ENCODE results near the gene RPL27. TPM values are rescaled to one million over a fixed set of nuclear protein-coding genes. Genes with fewer than 3 reads are reported as not detected.
"Not testable (repeated sequence)": the region's sequence is repeated elsewhere in the genome, so short reads cannot be mapped to it uniquely, and the experiment has no call there.

RPL27 gene
- total RNA-seq, 1 experiment from 2014 or later: 1,565 TPM

DNA sequence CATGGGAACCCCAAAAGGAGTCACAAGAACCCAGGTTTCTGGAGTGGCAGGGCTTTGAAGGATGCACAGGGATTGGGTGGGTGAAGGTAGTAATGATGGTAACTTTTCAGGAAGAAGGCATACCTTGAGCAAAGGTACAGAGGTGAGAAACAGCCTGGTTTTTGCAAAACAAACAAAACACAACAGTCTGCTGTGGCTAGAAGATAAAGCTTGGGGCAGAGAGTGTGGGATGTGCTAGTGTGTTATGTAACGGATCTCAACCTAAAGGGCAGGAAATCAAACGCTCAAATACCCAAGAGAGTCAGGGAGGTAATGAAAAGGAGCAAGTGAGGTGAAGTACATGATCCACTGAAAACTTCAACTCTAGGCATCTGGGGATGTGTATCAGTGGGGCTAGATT is 23.0 kb upstream of the RPL27 start:
- H3K27ac Mint-ChIP-seq (ENCODE audit: unreplicated experiment): no peak overlapping the region
- TF ChIP-seq, protein P1, sequence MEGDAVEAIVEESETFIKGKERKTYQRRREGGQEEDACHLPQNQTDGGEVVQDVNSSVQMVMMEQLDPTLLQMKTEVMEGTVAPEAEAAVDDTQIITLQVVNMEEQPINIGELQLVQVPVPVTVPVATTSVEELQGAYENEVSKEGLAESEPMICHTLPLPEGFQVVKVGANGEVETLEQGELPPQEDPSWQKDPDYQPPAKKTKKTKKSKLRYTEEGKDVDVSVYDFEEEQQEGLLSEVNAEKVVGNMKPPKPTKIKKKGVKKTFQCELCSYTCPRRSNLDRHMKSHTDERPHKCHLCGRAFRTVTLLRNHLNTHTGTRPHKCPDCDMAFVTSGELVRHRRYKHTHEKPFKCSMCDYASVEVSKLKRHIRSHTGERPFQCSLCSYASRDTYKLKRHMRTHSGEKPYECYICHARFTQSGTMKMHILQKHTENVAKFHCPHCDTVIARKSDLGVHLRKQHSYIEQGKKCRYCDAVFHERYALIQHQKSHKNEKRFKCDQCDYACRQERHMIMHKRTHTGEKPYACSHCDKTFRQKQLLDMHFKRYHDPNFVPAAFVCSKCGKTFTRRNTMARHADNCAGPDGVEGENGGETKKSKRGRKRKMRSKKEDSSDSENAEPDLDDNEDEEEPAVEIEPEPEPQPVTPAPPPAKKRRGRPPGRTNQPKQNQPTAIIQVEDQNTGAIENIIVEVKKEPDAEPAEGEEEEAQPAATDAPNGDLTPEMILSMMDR (IDR thresholded peaks at IDR 0.05; ENCODE audit: insufficient read depth in 1 of 2, low read depth in 1 of 2, low read length in 1 of 2, severe bottlenecking in 1 of 2, unreplicated experiment in 1 of 2): no peak
- DNase-seq: no peak
- H3K4me1 ChIP-seq: no peaks in the 10 kb centered on the region
- peaks cover 15% of the 10 kb centered on the region for H3K36me3 Mint-ChIP-seq (ENCODE audit: insufficient read depth, unreplicated experiment)
- peaks cover 5% of the 10 kb centered on the region for H3K4me1 Mint-ChIP-seq (ENCODE audit: low read depth, unreplicated experiment)
- no peaks in the 10 kb centered on the region for H3K27me3 Mint-ChIP-seq (ENCODE audit: insufficient read depth, unreplicated experiment)
- ChIA-PET POLR2A (no interaction called here), CTCF (no interaction called here)
- H3K9me3 Mint-ChIP-seq (ENCODE audit: unreplicated experiment): peaks cover 13% of the 10 kb centered on the region
- no peaks in the 10 kb centered on the region for H3K27me3 ChIP-seq (replicated peaks; ENCODE audit: control insufficient read depth, insufficient read depth, low read length)
- H3K4me3 Mint-ChIP-seq (ENCODE audit: unreplicated experiment): no peak overlapping the region
- no TSS peak for BruUV-seq (replicated peaks)
- no peak overlapping the region for H3K4me3 ChIP-seq (ENCODE audit: low read depth, low read length)
- no peaks in the 10 kb centered on the region for H3K9me3 ChIP-seq
- H3K36me3 ChIP-seq (ENCODE audit: control insufficient read depth, insufficient read depth, low read length): no peaks in the 10 kb centered on the region
- intact Hi-C loops (cut with micrococcal nuclease; ENCODE audit: unreplicated experiment): no loop called here

DNA sequence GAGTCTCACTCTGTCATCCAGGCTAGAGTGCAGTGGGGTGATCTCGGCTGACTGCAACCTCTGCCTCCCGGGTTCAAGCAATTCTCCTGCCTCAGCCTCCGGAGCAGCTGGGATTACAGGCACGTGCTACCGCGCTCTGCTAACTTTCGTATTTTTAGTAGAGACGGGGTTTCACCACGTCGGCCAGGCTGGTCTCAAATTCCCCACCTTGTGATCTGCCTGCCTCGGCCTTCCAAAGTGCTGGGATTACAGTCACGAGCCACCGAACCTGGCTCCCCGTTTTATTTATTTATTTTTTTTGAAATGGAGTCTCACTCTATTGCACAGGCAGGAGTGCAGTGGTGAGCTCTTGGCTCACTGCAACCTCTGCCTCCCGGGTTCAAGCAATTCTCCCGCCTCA is 22.5 kb upstream of the RPL27 start:
- H3K27ac Mint-ChIP-seq (ENCODE audit: unreplicated experiment); H3K4me3 ChIP-seq (ENCODE audit: low read depth, low read length); BruUV-seq (replicated peaks); CTCF ChIA-PET; H3K36me3 ChIP-seq (ENCODE audit: control insufficient read depth, insufficient read depth, low read length); H3K4me1 Mint-ChIP-seq (ENCODE audit: low read depth, unreplicated experiment); H3K27me3 Mint-ChIP-seq (ENCODE audit: insufficient read depth, unreplicated experiment); intact Hi-C loops (cut with micrococcal nuclease; ENCODE audit: unreplicated experiment); DNase-seq; H3K27me3 ChIP-seq (replicated peaks; ENCODE audit: control insufficient read depth, insufficient read depth, low read length); H3K4me3 Mint-ChIP-seq (ENCODE audit: unreplicated experiment); H3K4me1 ChIP-seq; H3K9me3 ChIP-seq: not testable (repeated sequence)
- Mint-ChIP-seq H3K36me3 (ENCODE audit: insufficient read depth, unreplicated experiment) (peaks cover 20% of the 10 kb centered on the region), H3K9me3 (ENCODE audit: unreplicated experiment) (peaks cover 13% of the 10 kb centered on the region)
- POLR2A ChIA-PET: interaction anchor here (0.7 kb wide), 1 partner anchor 22 kb away, joined by 3 read pairs; no protein-coding TSS in a partner anchor

DNA sequence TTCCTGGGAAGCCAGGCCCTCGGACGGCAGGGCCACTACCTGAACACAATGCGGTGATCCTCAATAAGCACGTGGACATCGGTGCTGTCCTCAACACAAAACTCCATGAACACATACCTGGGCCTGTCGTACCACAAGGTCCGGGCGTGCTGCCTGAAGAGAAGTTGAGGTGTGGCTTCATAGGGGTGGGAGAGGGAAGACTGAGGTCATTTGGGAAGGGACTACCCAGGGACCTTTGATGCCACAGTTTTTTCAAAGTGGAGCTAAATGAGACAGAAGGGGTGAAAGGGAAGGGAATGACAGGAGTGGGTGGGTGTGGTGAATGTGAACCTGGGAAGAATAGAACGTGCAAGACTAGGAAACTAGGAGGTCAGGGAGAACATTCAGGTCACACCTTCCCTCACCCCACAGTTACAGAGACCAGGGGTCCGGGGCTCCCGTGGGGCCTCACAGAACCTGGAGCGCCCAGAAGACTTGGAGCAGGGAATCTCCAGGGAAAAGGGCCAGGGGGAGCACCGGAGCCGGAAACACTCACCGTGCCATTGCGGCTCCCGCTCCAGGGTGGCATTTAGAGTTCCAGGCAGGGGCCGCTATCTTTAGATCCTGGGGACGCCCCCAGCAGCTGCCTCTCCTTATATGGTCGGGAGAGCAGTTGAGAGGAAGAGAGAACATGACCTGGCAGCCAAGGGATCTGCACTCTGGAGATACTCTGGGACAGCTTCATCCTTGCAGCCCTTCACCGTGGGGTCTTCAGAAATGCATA is 18.5 kb upstream of the RPL27 start, which contains the start of gene PTGES3L:
Gene PTGES3L, minus strand, starts transcription at position 570 of the 763 bp plus-strand sequence. Its CDS starts 27 bp downstream, at position 543.
- Mint-ChIP-seq H3K36me3 (ENCODE audit: insufficient read depth, unreplicated experiment) (peaks cover 39% of the 10 kb centered on the region), H3K4me1 (ENCODE audit: low read depth, unreplicated experiment) (peaks cover 12% of the 10 kb centered on the region), H3K27me3 (ENCODE audit: insufficient read depth, unreplicated experiment) (no peaks in the 10 kb centered on the region), H3K27ac (ENCODE audit: unreplicated experiment) (peak within 1 kb of the TSS; percentile 96), H3K4me3 (ENCODE audit: unreplicated experiment) (peak within 1 kb of the TSS; percentile 100), H3K9me3 (ENCODE audit: unreplicated experiment) (peaks cover 13% of the 10 kb centered on the region)
- DNase-seq: peak; percentile 60 to 64
- POLR2A ChIA-PET: interaction anchor here (2.7 kb wide), 1 partner anchor 18 kb away, joined by 21 read pairs; the partner anchor contains the start of gene RPL27
- BruUV-seq (replicated peaks): TSS peak; percentile 44
- TF ChIP-seq, protein P1 (IDR thresholded peaks at IDR 0.05; ENCODE audit: insufficient read depth in 1 of 2, low read depth in 1 of 2, low read length in 1 of 2, severe bottlenecking in 1 of 2, unreplicated experiment in 1 of 2): no peak
- H3K27me3 ChIP-seq (replicated peaks; ENCODE audit: control insufficient read depth, insufficient read depth, low read length): no peaks in the 10 kb centered on the region
- CTCF ChIA-PET: interaction anchor here (0.5 to 1.2 kb wide), 2 partner anchors 16 to 24 kb away, joined by 3 read pairs; partner anchors contain the start of gene AARSD1
- H3K4me1 ChIP-seq: peaks cover 7% of the 10 kb centered on the region; the same call in 1 of the 2 replicates
- no peaks in the 10 kb centered on the region for H3K36me3 ChIP-seq (ENCODE audit: control insufficient read depth, insufficient read depth, low read length)
- H3K4me3 ChIP-seq (ENCODE audit: low read depth, low read length): peak within 1 kb of the TSS; percentile 100
- H3K9me3 ChIP-seq: no peaks in the 10 kb centered on the region
- intact Hi-C loops (cut with micrococcal nuclease; ENCODE audit: unreplicated experiment): loop anchor here (1.0 to 2.0 kb wide), 3 partner anchors 15 to 46 kb away; partner anchors contain the start of genes AARSD1 and RPL27

Measured in Caco-2 (cell line).